GM12801 (cell line): ENCODE results near the gene STAB1.

ENCODE experiments used
- CTCF ChIP-seq: IDR thresholded peaks from one replicate; pipeline ENCODE4 v1.5.1; 2011; ENCODE audit warnings: control low read depth; ENCODE audit not compliant: insufficient read length; ENCODE audit errors: extremely low read depth

Gene STAB1

GRCh38 chr3:52455283-52456168 is 39.6 kb upstream of the STAB1 start, which contains the start of gene NISCH:
Gene NISCH (plus strand): TSS chr3:52455604. CDS start chr3:52455642, 38 bp downstream.
- TF ChIP-seq CTCF = no peak

- no peak for TF ChIP-seq CTCF
These were observed 38.9 kb upstream of the STAB1 start for GRCh38 chr3:52456169-52456799.

DNA sequence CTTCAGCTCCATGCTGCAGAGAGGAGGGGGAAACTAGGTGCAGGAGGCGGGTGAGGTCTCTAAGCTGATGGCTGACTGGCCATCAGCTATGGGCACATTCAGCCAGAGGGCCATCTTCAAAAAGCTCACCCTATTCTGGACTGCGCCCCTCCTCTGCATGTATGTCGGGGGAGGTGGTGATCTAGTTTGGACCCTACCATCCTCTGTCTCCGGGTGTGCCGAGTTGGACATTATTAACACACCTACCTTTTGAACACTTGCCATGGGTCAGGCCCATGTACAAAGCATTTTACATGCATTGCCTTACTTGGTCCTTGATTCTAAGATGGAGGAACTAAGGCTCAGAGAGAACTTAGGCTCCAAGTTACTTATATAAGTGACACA is 38.3 kb upstream of the STAB1 start:
- TF ChIP-seq CTCF = no peak

DNA sequence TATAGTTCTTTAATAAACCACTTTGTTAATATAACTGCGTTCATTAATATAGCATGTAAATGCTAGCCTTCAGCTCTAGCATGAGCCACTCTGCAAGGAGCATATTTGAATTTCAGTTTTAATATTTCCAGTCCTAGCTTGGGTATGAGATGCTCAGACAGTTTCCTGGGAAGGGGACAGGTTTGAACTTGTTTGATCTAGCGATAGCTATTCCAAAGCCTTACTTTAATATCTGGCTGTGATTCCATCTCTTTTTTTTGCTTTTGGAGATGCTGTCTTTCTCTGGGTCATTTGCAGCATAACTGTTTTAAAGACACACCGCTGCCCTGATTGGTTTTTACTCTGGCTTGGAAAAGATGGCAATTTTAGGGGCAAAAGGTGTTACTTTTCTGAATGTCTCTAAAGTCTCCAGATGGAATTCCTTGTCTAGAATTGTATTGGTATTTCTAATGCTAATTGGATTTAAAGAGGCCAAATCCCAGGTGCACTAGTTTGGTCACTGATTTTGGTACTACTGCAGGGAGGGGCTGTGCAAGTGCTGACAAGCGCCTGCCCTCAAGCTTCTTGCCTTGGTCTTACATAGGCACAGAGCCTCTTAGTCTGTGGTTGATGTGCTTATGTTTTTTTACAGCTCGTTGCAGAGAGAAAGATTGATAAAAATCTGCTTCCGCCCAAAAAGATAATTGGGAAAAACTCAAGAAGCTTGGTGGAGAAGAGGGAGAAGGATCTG is 36.9 kb upstream of the STAB1 start:
- no peak for TF ChIP-seq CTCF

DNA sequence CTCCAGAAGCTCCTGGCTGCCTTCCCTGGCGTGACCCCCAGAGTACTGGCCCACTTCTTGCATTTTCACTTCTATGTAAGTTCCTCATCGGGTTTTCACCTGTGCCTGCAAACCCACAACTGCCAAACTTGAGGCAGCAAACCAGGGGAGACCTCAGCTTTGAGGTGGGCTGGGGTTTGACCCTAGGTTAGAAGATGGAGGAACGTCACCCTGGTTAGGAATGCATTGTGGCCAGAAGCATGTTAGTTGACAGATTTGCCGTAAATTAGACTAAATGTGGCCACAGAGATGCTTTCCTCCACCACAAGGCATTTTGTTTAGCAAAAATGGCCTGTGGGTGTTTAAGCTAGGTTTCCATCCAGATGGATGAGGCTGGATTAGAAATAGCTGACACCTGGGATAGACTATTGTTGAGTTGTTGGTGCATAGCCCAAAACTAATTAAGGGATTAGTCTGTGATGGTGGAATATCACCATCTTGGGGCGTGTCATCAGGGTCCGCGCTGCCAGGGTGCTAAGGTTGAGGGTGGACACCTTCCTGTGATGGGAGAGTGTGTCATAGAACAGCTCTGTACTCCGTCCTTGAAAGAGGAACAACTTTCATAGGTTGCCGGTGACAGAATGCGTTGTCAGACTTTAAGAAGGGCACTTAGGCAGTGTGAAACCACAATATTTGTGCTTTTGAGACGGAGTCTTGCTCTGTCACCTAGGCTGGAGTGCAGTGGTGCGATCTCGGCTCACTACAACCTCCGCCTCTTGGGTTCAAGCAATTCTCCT is 36.2 kb upstream of the STAB1 start:
- no peak for TF ChIP-seq CTCF

GRCh38 chr3:52461874-52462273 is 33.3 kb upstream of the STAB1 start:
- no peak for TF ChIP-seq CTCF

DNA sequence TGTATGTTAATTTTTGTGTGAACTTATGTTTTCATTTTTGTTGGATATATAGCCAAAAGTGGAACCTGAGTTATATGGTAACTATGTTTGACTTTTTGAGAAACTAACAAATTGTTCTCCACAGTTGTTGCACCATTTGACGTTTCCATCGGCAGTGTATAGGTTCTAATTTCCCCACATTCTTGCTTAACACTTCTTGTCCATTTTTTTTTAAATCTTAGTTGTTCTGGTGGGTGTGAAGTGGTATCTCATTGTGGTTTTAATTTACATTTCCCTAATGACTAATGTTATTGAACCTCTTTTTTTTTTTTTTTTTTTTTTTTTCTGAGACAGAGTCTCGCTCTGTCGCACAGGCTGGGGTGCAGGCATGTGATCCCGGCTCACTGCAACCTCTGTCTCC is 31.7 kb upstream of the STAB1 start:
- TF ChIP-seq CTCF = no peak
